ENCODE measurements around the gene ZFAND2A. TPM values are rescaled to one million over a fixed set of nuclear protein-coding genes. Genes with fewer than 3 reads are reported as not detected.

ZFAND2A gene
- polyA plus RNA-seq, 2 of the 4 experiments (the other 2 are of a cell fraction): 44.1 to 88.6 TPM

- WGBS (ENCODE audit: missing lambda C conversion rate): 24% methylated on average over 9 of the region's 9 CpGs
- ChIA-PET CTCF (interaction anchor here (0.7 to 3.7 kb wide), 11 partner anchors 12 to 144 kb away, joined by 3 to 24 read pairs (median 8); partner anchors contain the start of gene GPER1), POLR2A (interaction anchor here (0.9 to 2.3 kb wide), 4 partner anchors 12 to 162 kb away, joined by 3 to 17 read pairs (median 7); partner anchors contain the start of gene COX19)
- Histone ChIP-seq H3K4me3 (peak overlapping the region; percentile 70), H3K9me3 (no peaks in the 10 kb centered on the region), H3K4me1 (peaks cover 8% of the 10 kb centered on the region; the same call in 2 of the 3 replicates), H3K27ac (peak overlapping the region; percentile 84 to 97; a peak in 4 of 6 replicates), H3K4me2 (peak overlapping the region; percentile 92)
- peak; percentile 39 to 60 for DNase-seq (ENCODE audit: low read depth in 1 of 2, low spot score in 1 of 2)
- ATAC-seq: peak; percentile 42 to 50; a peak in 4 of 6 replicates
- FAIRE-seq: no peak
- TF ChIP-seq JUN (IDR thresholded peaks at IDR 0.05): no peak
- no peak for TF ChIP-seq HOXB13 (CRISPR knock-in tag; IDR thresholded peaks at IDR 0.05; ENCODE audit: low read depth)
- no peak for TF ChIP-seq CBX2 (IDR thresholded peaks at IDR 0.05; ENCODE audit: borderline replicate concordance, low read depth)
- TF ChIP-seq NPAS2 (CRISPR knock-in tag; IDR thresholded peaks at IDR 0.05; ENCODE audit: borderline replicate concordance): no peak
- TF ChIP-seq EHF (CRISPR knock-in tag; IDR thresholded peaks at IDR 0.05): no peak
- TF ChIP-seq, protein P1, sequence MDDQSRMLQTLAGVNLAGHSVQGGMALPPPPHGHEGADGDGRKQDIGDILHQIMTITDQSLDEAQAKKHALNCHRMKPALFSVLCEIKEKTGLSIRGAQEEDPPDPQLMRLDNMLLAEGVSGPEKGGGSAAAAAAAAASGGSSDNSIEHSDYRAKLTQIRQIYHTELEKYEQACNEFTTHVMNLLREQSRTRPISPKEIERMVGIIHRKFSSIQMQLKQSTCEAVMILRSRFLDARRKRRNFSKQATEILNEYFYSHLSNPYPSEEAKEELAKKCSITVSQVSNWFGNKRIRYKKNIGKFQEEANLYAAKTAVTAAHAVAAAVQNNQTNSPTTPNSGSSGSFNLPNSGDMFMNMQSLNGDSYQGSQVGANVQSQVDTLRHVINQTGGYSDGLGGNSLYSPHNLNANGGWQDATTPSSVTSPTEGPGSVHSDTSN (IDR thresholded peaks at IDR 0.05): no peak
- TF ChIP-seq EP300 (IDR thresholded peaks at IDR 0.05): no peak
- no peak for TF ChIP-seq SREBF2 (IDR thresholded peaks at IDR 0.05)
- no peak for TF ChIP-seq CHD4 (IDR thresholded peaks at IDR 0.05; ENCODE audit: borderline replicate concordance)
- TF ChIP-seq, protein P2, sequence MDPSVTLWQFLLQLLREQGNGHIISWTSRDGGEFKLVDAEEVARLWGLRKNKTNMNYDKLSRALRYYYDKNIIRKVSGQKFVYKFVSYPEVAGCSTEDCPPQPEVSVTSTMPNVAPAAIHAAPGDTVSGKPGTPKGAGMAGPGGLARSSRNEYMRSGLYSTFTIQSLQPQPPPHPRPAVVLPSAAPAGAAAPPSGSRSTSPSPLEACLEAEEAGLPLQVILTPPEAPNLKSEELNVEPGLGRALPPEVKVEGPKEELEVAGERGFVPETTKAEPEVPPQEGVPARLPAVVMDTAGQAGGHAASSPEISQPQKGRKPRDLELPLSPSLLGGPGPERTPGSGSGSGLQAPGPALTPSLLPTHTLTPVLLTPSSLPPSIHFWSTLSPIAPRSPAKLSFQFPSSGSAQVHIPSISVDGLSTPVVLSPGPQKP (IDR thresholded peaks at IDR 0.05; ENCODE audit: low read depth, low read length): no peak
Observed at GRCh38 chr7:1136841-1137516, 23.0 kb downstream of the ZFAND2A start.

GRCh38 chr7:1134951-1135350 lies 25.0 kb downstream of the ZFAND2A start:
- ChIA-PET POLR2A (no interaction called here), CTCF (interaction anchor here (0.7 to 2.1 kb wide), 3 partner anchors 9 to 142 kb away, joined by 3 to 7 read pairs (median 6); no protein-coding TSS in a partner anchor)
- no peaks in the 10 kb centered on the region for H3K9me3 ChIP-seq
- no peak overlapping the region for H3K4me2 ChIP-seq
- no peak for DNase-seq (ENCODE audit: low read depth in 1 of 2, low spot score in 1 of 2)
- peaks cover 8% of the 10 kb centered on the region; the same call in 2 of the 3 replicates for H3K4me1 ChIP-seq
- no peak overlapping the region for H3K27ac ChIP-seq
- TF ChIP-seq SREBF2 (IDR thresholded peaks at IDR 0.05) (no peak), RFX5 (IDR thresholded peaks at IDR 0.05) (no peak), CEBPB (IDR thresholded peaks at IDR 0.05) (no peak), MAZ (IDR thresholded peaks at IDR 0.05; ENCODE audit: borderline replicate concordance, low read depth, low read length) (no peak), GATA3 (IDR thresholded peaks at IDR 0.05; ENCODE audit: borderline replicate concordance) (no peak), ZC3H11A (IDR thresholded peaks at IDR 0.05) (no peak), JUN (IDR thresholded peaks at IDR 0.05) (no peak), RAD21 (conservative IDR thresholded peaks at IDR 0.05 in 1 of 2, IDR thresholded peaks at IDR 0.05 in 1 of 2) (no peak), TFCP2L1 (CRISPR knock-in tag; IDR thresholded peaks at IDR 0.05) (no peak), KDM1A (IDR thresholded peaks at IDR 0.05; ENCODE audit: low read depth) (no peak), ZNF302 (CRISPR knock-in tag; IDR thresholded peaks at IDR 0.05) (no peak), RCOR1 (IDR thresholded peaks at IDR 0.05; ENCODE audit: low read depth, low read length) (no peak), POLR2A (IDR thresholded peaks at IDR 0.05; ENCODE audit: low read length) (no peak), ATOH8 (CRISPR knock-in tag; IDR thresholded peaks at IDR 0.05; ENCODE audit: low read depth) (no peak)
- TF ChIP-seq, protein P3, sequence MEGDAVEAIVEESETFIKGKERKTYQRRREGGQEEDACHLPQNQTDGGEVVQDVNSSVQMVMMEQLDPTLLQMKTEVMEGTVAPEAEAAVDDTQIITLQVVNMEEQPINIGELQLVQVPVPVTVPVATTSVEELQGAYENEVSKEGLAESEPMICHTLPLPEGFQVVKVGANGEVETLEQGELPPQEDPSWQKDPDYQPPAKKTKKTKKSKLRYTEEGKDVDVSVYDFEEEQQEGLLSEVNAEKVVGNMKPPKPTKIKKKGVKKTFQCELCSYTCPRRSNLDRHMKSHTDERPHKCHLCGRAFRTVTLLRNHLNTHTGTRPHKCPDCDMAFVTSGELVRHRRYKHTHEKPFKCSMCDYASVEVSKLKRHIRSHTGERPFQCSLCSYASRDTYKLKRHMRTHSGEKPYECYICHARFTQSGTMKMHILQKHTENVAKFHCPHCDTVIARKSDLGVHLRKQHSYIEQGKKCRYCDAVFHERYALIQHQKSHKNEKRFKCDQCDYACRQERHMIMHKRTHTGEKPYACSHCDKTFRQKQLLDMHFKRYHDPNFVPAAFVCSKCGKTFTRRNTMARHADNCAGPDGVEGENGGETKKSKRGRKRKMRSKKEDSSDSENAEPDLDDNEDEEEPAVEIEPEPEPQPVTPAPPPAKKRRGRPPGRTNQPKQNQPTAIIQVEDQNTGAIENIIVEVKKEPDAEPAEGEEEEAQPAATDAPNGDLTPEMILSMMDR (IDR thresholded peaks at IDR 0.05): no peak
- TF ChIP-seq, protein P4, sequence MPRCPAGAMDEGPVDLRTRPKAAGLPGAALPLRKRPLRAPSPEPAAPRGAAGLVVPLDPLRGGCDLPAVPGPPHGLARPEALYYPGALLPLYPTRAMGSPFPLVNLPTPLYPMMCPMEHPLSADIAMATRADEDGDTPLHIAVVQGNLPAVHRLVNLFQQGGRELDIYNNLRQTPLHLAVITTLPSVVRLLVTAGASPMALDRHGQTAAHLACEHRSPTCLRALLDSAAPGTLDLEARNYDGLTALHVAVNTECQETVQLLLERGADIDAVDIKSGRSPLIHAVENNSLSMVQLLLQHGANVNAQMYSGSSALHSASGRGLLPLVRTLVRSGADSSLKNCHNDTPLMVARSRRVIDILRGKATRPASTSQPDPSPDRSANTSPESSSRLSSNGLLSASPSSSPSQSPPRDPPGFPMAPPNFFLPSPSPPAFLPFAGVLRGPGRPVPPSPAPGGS (IDR thresholded peaks at IDR 0.05): no peak
- no peak overlapping the region for H3K4me3 ChIP-seq
- WGBS (ENCODE audit: missing lambda C conversion rate): 87% methylated on average over 7 of the region's 7 CpGs
- ATAC-seq: no peak
- FAIRE-seq: no peak
